ENCODE measurements around the gene KIDINS220. TPM values are rescaled to one million over a fixed set of nuclear protein-coding genes. Genes with fewer than 3 reads are reported as not detected.

KIDINS220 gene
- polyA plus RNA-seq, 1 donor from 2014 or later: 329 TPM

- Histone ChIP-seq H3K9me2 (ENCODE audit: insufficient read depth, low read length) (no peaks in the 10 kb centered on the region), H3K9me3 (ENCODE audit: low read length) (no peaks in the 10 kb centered on the region), H3K27ac (ENCODE audit: low read length) (peak within 1 kb of the TSS; percentile 69), H3K4me3 (ENCODE audit: low read length) (peak within 1 kb of the TSS; percentile 82), H4K20me1 (ENCODE audit: insufficient read depth) (no peaks in the 10 kb centered on the region), H2AFZ (ENCODE audit: low read depth, low read length) (peak within 1 kb of the TSS; percentile 13), H3K27me3 (ENCODE audit: insufficient read depth, low read depth, low read length) (peaks cover 18% of the 10 kb centered on the region), H3K4me2 (ENCODE audit: low read length) (peak within 1 kb of the TSS; percentile 91), H3K36me3 (ENCODE audit: insufficient read depth, low read length) (no peaks in the 10 kb centered on the region), H3K9ac (ENCODE audit: low read length) (peak within 1 kb of the TSS; percentile 74), H3F3A (ENCODE audit: insufficient read depth, low read length, poor library complexity, severe bottlenecking) (no peaks in the 10 kb centered on the region), H3K79me2 (replicated peaks; ENCODE audit: insufficient read depth, low read length) (peaks cover 16% of the 10 kb centered on the region)
- no peak for TF ChIP-seq EZH2 (IDR thresholded peaks at IDR 0.05; ENCODE audit: borderline replicate concordance, insufficient read depth, low read length, poor library complexity, severe bottlenecking)
- TF ChIP-seq MXI1 (conservative IDR thresholded peaks at IDR 0.05; ENCODE audit: poor library complexity, severe bottlenecking): peak; percentile 65
- TF ChIP-seq SMC3 (conservative IDR thresholded peaks at IDR 0.05; ENCODE audit: poor library complexity): peak; percentile 71
- TF ChIP-seq EP300 (conservative IDR thresholded peaks at IDR 0.05; ENCODE audit: poor library complexity, severe bottlenecking): peak; percentile 23
- peak; percentile 62 for TF ChIP-seq RAD21 (conservative IDR thresholded peaks at IDR 0.05)
- peak; percentile 95 for TF ChIP-seq POLR2AphosphoS5 (IDR thresholded peaks at IDR 0.05)
- TF ChIP-seq CTCF (IDR thresholded peaks at IDR 0.05; ENCODE audit: poor library complexity, severe bottlenecking): peak; percentile 40
- TF ChIP-seq TAF1 (IDR thresholded peaks at IDR 0.05; ENCODE audit: low read depth): peak; percentile 99
- TF ChIP-seq REST (IDR thresholded peaks at IDR 0.05; ENCODE audit: borderline replicate concordance): peak; percentile 97
Observed at GRCh38 chr2:8681786-8682692, 155.4 kb downstream of the KIDINS220 start, which contains the start of gene ID2. ID2 (plus strand) TSS chr2:8682056; CDS start chr2:8682166, 110 bp downstream.

GRCh38 chr2:8680822-8681760, 156.3 kb downstream of the KIDINS220 start:
- no peaks in the 10 kb centered on the region for H4K20me1 ChIP-seq (ENCODE audit: insufficient read depth)
- peaks cover 7% of the 10 kb centered on the region for H3K9me3 ChIP-seq (ENCODE audit: low read length)
- H3K9me2 ChIP-seq (ENCODE audit: insufficient read depth, low read length): no peaks in the 10 kb centered on the region
- peak overlapping the region; percentile 56 for H3K9ac ChIP-seq (ENCODE audit: low read length)
- H3K27me3 ChIP-seq (ENCODE audit: insufficient read depth, low read depth, low read length): peaks cover 27% of the 10 kb centered on the region
- TF ChIP-seq SMC3 (conservative IDR thresholded peaks at IDR 0.05; ENCODE audit: poor library complexity) (peak; percentile 45), POLR2AphosphoS5 (IDR thresholded peaks at IDR 0.05) (no peak), MXI1 (conservative IDR thresholded peaks at IDR 0.05; ENCODE audit: poor library complexity, severe bottlenecking) (peak; percentile 42), EP300 (conservative IDR thresholded peaks at IDR 0.05; ENCODE audit: poor library complexity, severe bottlenecking) (no peak), RAD21 (conservative IDR thresholded peaks at IDR 0.05) (peak; percentile 41), REST (IDR thresholded peaks at IDR 0.05; ENCODE audit: borderline replicate concordance) (no peak)
- H3K27ac ChIP-seq (ENCODE audit: low read length): peak overlapping the region; percentile 54
- peak overlapping the region; percentile 72 for H3K4me3 ChIP-seq (ENCODE audit: low read length)
- H3K4me2 ChIP-seq (ENCODE audit: low read length): peak overlapping the region; percentile 68
- H3F3A ChIP-seq (ENCODE audit: insufficient read depth, low read length, poor library complexity, severe bottlenecking): no peaks in the 10 kb centered on the region
- no peak overlapping the region for H2AFZ ChIP-seq (ENCODE audit: low read depth, low read length)
- H3K36me3 ChIP-seq (ENCODE audit: insufficient read depth, low read length): no peaks in the 10 kb centered on the region
- peaks cover 16% of the 10 kb centered on the region for H3K79me2 ChIP-seq (replicated peaks; ENCODE audit: insufficient read depth, low read length)
